Measurements from ENCODE around the gene SCYGR4. TPM values are rescaled to one million over a fixed set of nuclear protein-coding genes. Genes with fewer than 3 reads are reported as not detected.

Gene SCYGR4
- total RNA-seq, 2 donors from 2014 or later: not detected

DNA sequence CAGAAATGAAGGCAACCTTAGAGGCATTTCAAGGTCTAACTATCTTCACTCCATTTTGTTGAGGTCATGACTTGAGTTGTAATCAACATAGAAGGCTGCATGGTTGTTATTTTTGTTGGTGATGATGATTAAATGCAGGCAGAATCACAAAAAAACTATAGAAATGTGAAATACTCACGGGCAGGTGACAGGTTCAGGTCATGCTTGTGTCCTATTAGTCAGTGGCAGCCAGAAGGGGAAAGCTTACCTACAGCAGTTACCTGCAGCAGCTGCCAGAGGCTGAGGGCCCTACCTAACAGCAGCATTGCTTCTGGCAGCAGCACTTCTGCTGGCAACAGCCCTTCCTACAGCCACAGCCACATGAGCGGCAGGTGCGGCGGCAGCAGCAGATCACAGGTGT lies 3.1 kb upstream of the SCYGR4 start:
- H3K4me3 ChIP-seq (ENCODE audit: low read length): no peak overlapping the region
- no peak overlapping the region for H3K9ac ChIP-seq (ENCODE audit: extremely low read depth, low read length, poor library complexity, severe bottlenecking)
- no peaks in the 10 kb centered on the region for H3K36me3 ChIP-seq (ENCODE audit: control insufficient read depth, insufficient read depth, low read length)
- H3K27me3 ChIP-seq (ENCODE audit: control insufficient read depth, insufficient read depth, low read length, poor library complexity, severe bottlenecking): no peaks in the 10 kb centered on the region
- H3K4me1 Mint-ChIP-seq: peaks cover 17% of the 10 kb centered on the region
- H3K27ac Mint-ChIP-seq: no peak overlapping the region
- peaks cover 3% of the 10 kb centered on the region for H3K27me3 Mint-ChIP-seq (ENCODE audit: insufficient read depth)
- DNase-seq: no peak
- TF ChIP-seq, protein P1, sequence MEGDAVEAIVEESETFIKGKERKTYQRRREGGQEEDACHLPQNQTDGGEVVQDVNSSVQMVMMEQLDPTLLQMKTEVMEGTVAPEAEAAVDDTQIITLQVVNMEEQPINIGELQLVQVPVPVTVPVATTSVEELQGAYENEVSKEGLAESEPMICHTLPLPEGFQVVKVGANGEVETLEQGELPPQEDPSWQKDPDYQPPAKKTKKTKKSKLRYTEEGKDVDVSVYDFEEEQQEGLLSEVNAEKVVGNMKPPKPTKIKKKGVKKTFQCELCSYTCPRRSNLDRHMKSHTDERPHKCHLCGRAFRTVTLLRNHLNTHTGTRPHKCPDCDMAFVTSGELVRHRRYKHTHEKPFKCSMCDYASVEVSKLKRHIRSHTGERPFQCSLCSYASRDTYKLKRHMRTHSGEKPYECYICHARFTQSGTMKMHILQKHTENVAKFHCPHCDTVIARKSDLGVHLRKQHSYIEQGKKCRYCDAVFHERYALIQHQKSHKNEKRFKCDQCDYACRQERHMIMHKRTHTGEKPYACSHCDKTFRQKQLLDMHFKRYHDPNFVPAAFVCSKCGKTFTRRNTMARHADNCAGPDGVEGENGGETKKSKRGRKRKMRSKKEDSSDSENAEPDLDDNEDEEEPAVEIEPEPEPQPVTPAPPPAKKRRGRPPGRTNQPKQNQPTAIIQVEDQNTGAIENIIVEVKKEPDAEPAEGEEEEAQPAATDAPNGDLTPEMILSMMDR (conservative IDR thresholded peaks at IDR 0.05): no peak
- no peaks in the 10 kb centered on the region for H3K9me3 ChIP-seq (ENCODE audit: control insufficient read depth, low read length)
- H3K4me1 ChIP-seq (ENCODE audit: control insufficient read depth, insufficient read depth, low read length): peaks cover 4% of the 10 kb centered on the region
- no peak overlapping the region for H3K27ac ChIP-seq (ENCODE audit: low read depth, low read length)
- no peak overlapping the region for H3K4me3 Mint-ChIP-seq
- H3K9me3 Mint-ChIP-seq: no peaks in the 10 kb centered on the region
- 97% methylated on average over 2 of the region's 4 CpGs; no CpG with 5 or more reads in 1 of the 2 experiments for WGBS, 2 experiments (ENCODE audit: insufficient coverage in 1 of 2, insufficient read length in 1 of 2)
- H3K36me3 Mint-ChIP-seq (ENCODE audit: low read depth): no peaks in the 10 kb centered on the region

DNA sequence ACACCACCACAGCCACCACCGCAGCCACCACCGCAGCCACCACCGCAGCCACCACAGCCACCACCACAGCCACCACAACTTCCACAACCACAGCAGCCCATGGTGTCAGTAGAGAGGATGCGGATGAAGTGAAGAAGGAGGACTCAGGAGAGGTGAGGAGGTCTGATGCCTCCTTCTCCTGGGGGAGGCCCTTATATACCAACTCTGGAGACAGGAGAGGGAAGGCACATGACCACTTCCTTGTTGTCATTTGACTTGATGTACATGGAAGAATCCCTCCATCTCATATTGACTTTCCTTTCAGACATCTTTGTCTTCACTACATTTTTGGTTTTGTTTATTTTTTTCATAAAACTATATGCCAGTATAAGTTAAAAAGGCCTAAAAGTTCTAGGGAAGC lies 2.6 kb upstream of the SCYGR4 start, which contains the start of gene SCYGR3:
Gene SCYGR3, minus strand, starts transcription at position 101 of the 400 bp plus-strand sequence. Its CDS starts 0 bp downstream, at position 101.
- Mint-ChIP-seq H3K27ac (no peak within 1 kb of the TSS), H3K4me3 (no peak within 1 kb of the TSS), H3K36me3 (ENCODE audit: low read depth) (no peaks in the 10 kb centered on the region), H3K27me3 (ENCODE audit: insufficient read depth) (peaks cover 3% of the 10 kb centered on the region), H3K9me3 (no peaks in the 10 kb centered on the region), H3K4me1 (peaks cover 17% of the 10 kb centered on the region)
- H3K27me3 ChIP-seq (ENCODE audit: control insufficient read depth, insufficient read depth, low read length, poor library complexity, severe bottlenecking): no peaks in the 10 kb centered on the region
- no peaks in the 10 kb centered on the region for H3K36me3 ChIP-seq (ENCODE audit: control insufficient read depth, insufficient read depth, low read length)
- no peaks in the 10 kb centered on the region for H3K9me3 ChIP-seq (ENCODE audit: control insufficient read depth, low read length)
- TF ChIP-seq, protein P1 (conservative IDR thresholded peaks at IDR 0.05): no peak
- H3K27ac ChIP-seq (ENCODE audit: low read depth, low read length): no peak within 1 kb of the TSS
- H3K9ac ChIP-seq (ENCODE audit: extremely low read depth, low read length, poor library complexity, severe bottlenecking): no peak within 1 kb of the TSS
- no peak for DNase-seq
- whole genome bisulfite sequencing, 2 experiments (ENCODE audit: insufficient coverage in 1 of 2, insufficient read length in 1 of 2): 100% methylated on average over 1 of the region's 4 CpGs; no CpG with 5 or more reads in 1 of the 2 experiments
- no peak within 1 kb of the TSS for H3K4me3 ChIP-seq (ENCODE audit: low read length)
- peaks cover 4% of the 10 kb centered on the region for H3K4me1 ChIP-seq (ENCODE audit: control insufficient read depth, insufficient read depth, low read length)

- H3K9me3 ChIP-seq (ENCODE audit: control insufficient read depth, low read length): no peaks in the 10 kb centered on the region
- no peaks in the 10 kb centered on the region for H3K9me3 Mint-ChIP-seq
- peaks cover 3% of the 10 kb centered on the region for H3K27me3 Mint-ChIP-seq (ENCODE audit: insufficient read depth)
- no peak overlapping the region for H3K9ac ChIP-seq (ENCODE audit: extremely low read depth, low read length, poor library complexity, severe bottlenecking)
- no peak overlapping the region for H3K27ac ChIP-seq (ENCODE audit: low read depth, low read length)
- peaks cover 4% of the 10 kb centered on the region for H3K4me1 ChIP-seq (ENCODE audit: control insufficient read depth, insufficient read depth, low read length)
- no peaks in the 10 kb centered on the region for H3K36me3 ChIP-seq (ENCODE audit: control insufficient read depth, insufficient read depth, low read length)
- TF ChIP-seq, protein P1 (conservative IDR thresholded peaks at IDR 0.05): no peak
- no peak overlapping the region for H3K4me3 ChIP-seq (ENCODE audit: low read length)
- H3K27ac Mint-ChIP-seq: no peak overlapping the region
- H3K27me3 ChIP-seq (ENCODE audit: control insufficient read depth, insufficient read depth, low read length, poor library complexity, severe bottlenecking): no peaks in the 10 kb centered on the region
- DNase-seq: no peak
- H3K4me1 Mint-ChIP-seq: peaks cover 17% of the 10 kb centered on the region
- no peaks in the 10 kb centered on the region for H3K36me3 Mint-ChIP-seq (ENCODE audit: low read depth)
- WGBS, 2 experiments (ENCODE audit: insufficient coverage in 1 of 2, insufficient read length in 1 of 2): 92 to 100% methylated on average over 2 to 4 of the region's 4 CpGs
- H3K4me3 Mint-ChIP-seq: no peak overlapping the region
Measured at GRCh38 chr2:227615181-227615580, 2.1 kb upstream of the SCYGR4 start.
